CD14-positive monocyte (primary cell): Measurements from ENCODE around the gene NEK2. TPM values are rescaled to one million over a fixed set of nuclear protein-coding genes. Genes with fewer than 3 reads are reported as not detected.

ENCODE experiments used
- DNase-seq, 3 donors: peaks; one replicate each; pipeline ENCODE4 v3.0.0-alpha.2; 2011 to 2022
- H2AFZ ChIP-seq: 2 replicates; pipeline ENCODE4 v1.6.0; 2012; ENCODE audit warnings: mild to moderate bottlenecking, low read depth, low read length, inconsistent platforms; ENCODE audit not compliant: insufficient read depth, poor library complexity, severe bottlenecking
- H3K27ac ChIP-seq, 2 donors: 1 replicate in 1 of 2; 2 replicates in 1 of 2; pipeline ENCODE4 v1.5.1; 2012 to 2013; ENCODE audit warnings: low read length in 2 of 2, control low read depth in 1 of 2, inconsistent platforms in 1 of 2, low read depth in 1 of 2, mild to moderate bottlenecking in 1 of 2
- H3K27me3 ChIP-seq, 2 donors: one replicate each; pipeline versions ENCODE4 v1.6.0 to v1.6.1; 2011 to 2013; ENCODE audit warnings: low read length in 2 of 2; ENCODE audit not compliant: control insufficient read depth in 2 of 2, insufficient read depth in 2 of 2
- H3K36me3 ChIP-seq, 2 donors: replicated peaks in 1 of 2; 1 replicate in 1 of 2; 2 replicates in 1 of 2; pipeline versions ENCODE4 v1.5.1 to v1.6.1; 2012 to 2013; ENCODE audit warnings: low read length in 2 of 2, control low read depth in 1 of 2, inconsistent platforms in 1 of 2, mild to moderate bottlenecking in 1 of 2; ENCODE audit not compliant: insufficient read depth in 2 of 2, control insufficient read depth in 1 of 2
- H3K4me1 ChIP-seq, 2 donors: 1 replicate in 1 of 2; 2 replicates in 1 of 2; pipeline versions ENCODE4 v1.5.1 to v1.6.1; 2012 to 2013; ENCODE audit warnings: low read length in 2 of 2, control low read depth in 1 of 2, inconsistent platforms in 1 of 2, mild to moderate bottlenecking in 1 of 2, moderate library complexity in 1 of 2; ENCODE audit not compliant: insufficient read depth in 2 of 2, control insufficient read depth in 1 of 2
- H3K4me2 ChIP-seq: replicated peaks from 2 replicates; pipeline ENCODE3; 2012; ENCODE audit warnings: low read length, moderate library complexity, mild to moderate bottlenecking; ENCODE audit not compliant: poor library complexity, severe bottlenecking; ENCODE audit errors: extremely low read depth
- H3K4me3 ChIP-seq, 3 experiments: fragments of 200-600 bp in 1 of 3; sonication (generic) in 1 of 3; replicated peaks in 1 of 3; 1 replicate in 2 of 3; 2 replicates in 1 of 3; pipeline ENCODE4 v1.5.1; 2011 to 2013; ENCODE audit warnings: low read length in 3 of 3, mild to moderate bottlenecking in 3 of 3, control low read depth in 2 of 3, low read depth in 2 of 3, inconsistent platforms in 1 of 3, moderate library complexity in 1 of 3
- H3K79me2 ChIP-seq: 2 replicates; pipeline ENCODE4 v1.6.0; 2012; ENCODE audit warnings: mild to moderate bottlenecking, control low read depth, inconsistent platforms, low read length, moderate library complexity; ENCODE audit not compliant: insufficient read depth
- H3K9ac ChIP-seq: 2 replicates; pipeline ENCODE4 v1.6.0; 2017; ENCODE audit warnings: low read length, mild to moderate bottlenecking; ENCODE audit not compliant: insufficient read depth, poor library complexity, severe bottlenecking
- H3K9me3 ChIP-seq, 2 donors: replicated peaks in 1 of 2; 1 replicate in 1 of 2; 2 replicates in 1 of 2; pipeline versions ENCODE4 v1.5.1 to v1.6.1; 2012 to 2013; ENCODE audit warnings: low read length in 2 of 2, control low read depth in 1 of 2; ENCODE audit not compliant: control insufficient read depth in 1 of 2, insufficient read depth in 1 of 2
- H4K20me1 ChIP-seq: 2 replicates; pipeline ENCODE4 v1.6.0; 2012; ENCODE audit warnings: mild to moderate bottlenecking, low read length, control low read depth, moderate library complexity; ENCODE audit not compliant: insufficient read depth
- H3K27ac Mint-ChIP-seq, 7 donors: one replicate each; pipeline ENCODE4 v1.8.0; 2020; ENCODE audit warnings: mild to moderate bottlenecking in 7 of 7, mixed read lengths in 7 of 7, moderate library complexity in 6 of 7, inconsistent platforms in 2 of 7
- H3K27me3 Mint-ChIP-seq, 3 donors: one replicate each; pipeline ENCODE4 v1.8.0; 2021 to 2022; ENCODE audit warnings: low read depth in 3 of 3, mild to moderate bottlenecking in 3 of 3, mixed read lengths in 3 of 3, moderate library complexity in 3 of 3, inconsistent platforms in 1 of 3
- H3K36me3 Mint-ChIP-seq, 2 donors: one replicate each; pipeline ENCODE4 v1.8.0; 2020; ENCODE audit warnings: mixed read lengths in 2 of 2, inconsistent platforms in 1 of 2, mild to moderate bottlenecking in 1 of 2
- H3K4me1 Mint-ChIP-seq: one replicate; pipeline ENCODE4 v1.8.0; 2020; ENCODE audit warnings: mild to moderate bottlenecking, mixed read lengths
- H3K4me3 Mint-ChIP-seq, 2 donors: one replicate each; pipeline ENCODE4 v1.8.0; 2020; ENCODE audit warnings: mild to moderate bottlenecking in 2 of 2, mixed read lengths in 2 of 2, moderate library complexity in 1 of 2
- H3K9me3 Mint-ChIP-seq, 7 donors: one replicate each; pipeline ENCODE4 v1.8.0; 2020 to 2022; ENCODE audit warnings: mixed read lengths in 7 of 7, mild to moderate bottlenecking in 6 of 7, moderate library complexity in 6 of 7, inconsistent platforms in 2 of 7
- WGBS: methylation state at CpG from one replicate; pipeline ENCODE4 v1.1.5; 2013; ENCODE audit warnings: missing lambda C conversion rate; ENCODE audit not compliant: insufficient coverage; 5-methylcytosine and 5-hydroxymethylcytosine counted together
- intact Hi-C, 2 donors: fragments of 100-400 bp; cut with micrococcal nuclease; formaldehyde crosslinking; loops; one replicate each; pipeline versions ENCODE4 v1.15.0 to v1.15.1; 2023
- polyA plus RNA-seq, 3 donors: library from polyadenylated mRNA; depleted of rRNA in 1 of 3; unstranded in 2 of 3; stranded (reverse) in 1 of 3; fragments of 300-500 nt in 2 of 3; fragments of >200 nt in 1 of 3; fragmentation: Illumina TruSeq in 2 of 3; gene quantifications; 1 replicate in 2 of 3; 2 replicates in 1 of 3; pipeline ENCODE4 v1.2.3, GENCODE V29; 2012 to 2021
- TF ChIP-seq, protein P1 (sequence below): fragments of 200-600 bp; IDR thresholded peaks from one replicate; pipeline ENCODE4 v1.8.0; 2022; ENCODE audit warnings: antibody characterized with exemption, mild to moderate bottlenecking

The NEK2 gene
- polyA plus RNA-seq, 3 donors = not detected

DNA sequence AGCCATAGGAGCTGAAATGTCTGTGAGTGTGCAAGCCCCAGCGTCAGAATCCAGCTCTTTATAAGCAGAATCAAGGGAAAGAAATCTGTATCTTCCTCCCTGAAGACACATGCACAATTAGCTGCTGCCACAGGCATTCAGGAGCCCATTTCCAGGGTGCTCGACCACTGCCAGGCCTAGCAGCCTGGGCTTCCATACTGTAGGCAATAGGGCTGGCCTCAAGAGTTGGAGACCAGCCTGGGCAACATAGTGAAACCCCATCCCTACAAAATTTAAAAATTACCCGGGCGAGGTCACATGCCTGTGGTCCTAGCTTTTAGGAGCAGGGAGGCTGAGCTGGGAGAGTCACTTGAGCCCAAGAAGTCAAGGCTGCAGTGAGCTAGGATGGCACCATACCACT, 41.0 kb downstream of the NEK2 start:
- no peak overlapping the region for H3K4me3 ChIP-seq
- H3K36me3 ChIP-seq = no peaks in the 10 kb centered on the region
- Mint-ChIP-seq H3K9me3 (peaks cover 0 to 2% (median 0%) of the 10 kb centered on the region in 7 donors), H3K36me3 (no peaks in the 10 kb centered on the region), H3K27ac (no peak overlapping the region), H3K27me3 (peaks cover 10 to 24% (median 13%) of the 10 kb centered on the region in 3 donors), H3K4me3 (no peak overlapping the region), H3K4me1 (peaks cover 12% of the 10 kb centered on the region)
- no peaks in the 10 kb centered on the region for H3K9me3 ChIP-seq
- no peak overlapping the region for H3K27ac ChIP-seq
- intact Hi-C loops = no loop called here
- no peaks in the 10 kb centered on the region for H3K27me3 ChIP-seq
- TF ChIP-seq, protein P1, sequence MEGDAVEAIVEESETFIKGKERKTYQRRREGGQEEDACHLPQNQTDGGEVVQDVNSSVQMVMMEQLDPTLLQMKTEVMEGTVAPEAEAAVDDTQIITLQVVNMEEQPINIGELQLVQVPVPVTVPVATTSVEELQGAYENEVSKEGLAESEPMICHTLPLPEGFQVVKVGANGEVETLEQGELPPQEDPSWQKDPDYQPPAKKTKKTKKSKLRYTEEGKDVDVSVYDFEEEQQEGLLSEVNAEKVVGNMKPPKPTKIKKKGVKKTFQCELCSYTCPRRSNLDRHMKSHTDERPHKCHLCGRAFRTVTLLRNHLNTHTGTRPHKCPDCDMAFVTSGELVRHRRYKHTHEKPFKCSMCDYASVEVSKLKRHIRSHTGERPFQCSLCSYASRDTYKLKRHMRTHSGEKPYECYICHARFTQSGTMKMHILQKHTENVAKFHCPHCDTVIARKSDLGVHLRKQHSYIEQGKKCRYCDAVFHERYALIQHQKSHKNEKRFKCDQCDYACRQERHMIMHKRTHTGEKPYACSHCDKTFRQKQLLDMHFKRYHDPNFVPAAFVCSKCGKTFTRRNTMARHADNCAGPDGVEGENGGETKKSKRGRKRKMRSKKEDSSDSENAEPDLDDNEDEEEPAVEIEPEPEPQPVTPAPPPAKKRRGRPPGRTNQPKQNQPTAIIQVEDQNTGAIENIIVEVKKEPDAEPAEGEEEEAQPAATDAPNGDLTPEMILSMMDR = no peak
- WGBS = 100% methylated on average over 2 of the region's 4 CpGs
- H3K9ac ChIP-seq = no peak overlapping the region
- H3K4me1 ChIP-seq = peaks cover 5 to 10% of the 10 kb centered on the region in 2 donors
- no peak overlapping the region for H2AFZ ChIP-seq
- no peaks in the 10 kb centered on the region for H3K79me2 ChIP-seq
- DNase-seq = no peak
- H4K20me1 ChIP-seq = no peaks in the 10 kb centered on the region
- no peak overlapping the region for H3K4me2 ChIP-seq

DNA sequence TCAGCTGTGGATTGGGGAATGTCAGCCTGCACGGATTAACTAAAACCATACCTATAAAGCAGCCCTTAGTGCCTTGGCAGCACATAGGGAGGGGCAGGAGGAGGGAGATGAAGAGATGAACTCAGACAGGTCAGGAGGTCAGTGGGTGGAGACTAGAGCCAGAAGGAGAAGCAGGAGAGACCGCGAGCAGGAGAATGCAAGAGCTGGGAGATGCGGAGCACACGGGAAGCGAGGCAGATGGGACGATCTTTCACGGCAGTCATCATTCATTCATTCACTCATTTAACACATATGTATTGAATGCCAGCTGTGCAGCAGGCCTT, 41.9 kb downstream of the NEK2 start:
- Mint-ChIP-seq H3K9me3 (peaks cover 0 to 2% (median 0%) of the 10 kb centered on the region in 7 donors), H3K4me1 (peaks cover 12% of the 10 kb centered on the region), H3K27me3 (peaks cover 13 to 24% (median 13%) of the 10 kb centered on the region in 3 donors), H3K4me3 (peak overlapping the region in 1 of 2 donors; percentile 4), H3K27ac (peak overlapping the region in 1 of 7 donors; percentile 18), H3K36me3 (no peaks in the 10 kb centered on the region)
- WGBS = no CpG with 5 or more reads among the region's 8 CpGs
- Histone ChIP-seq H3K27ac (no peak overlapping the region), H3K27me3 (no peaks in the 10 kb centered on the region), H3K4me3 (no peak overlapping the region), H2AFZ (peak overlapping the region; percentile 61), H3K9ac (no peak overlapping the region), H4K20me1 (no peaks in the 10 kb centered on the region), H3K9me3 (no peaks in the 10 kb centered on the region), H3K36me3 (no peaks in the 10 kb centered on the region), H3K4me2 (no peak overlapping the region), H3K79me2 (no peaks in the 10 kb centered on the region), H3K4me1 (peaks cover 5 to 10% of the 10 kb centered on the region in 2 donors)
- no peak for DNase-seq
- TF ChIP-seq, protein P1 = no peak
- intact Hi-C loops = no loop called here
